Stimulated activated CD4-positive, alpha-beta T cell treated with anti-CD3 and anti-CD28 coated beads, Interleukin-4, amount 100 ng/mL, for 24 hours (primary cell): ENCODE data around the gene PYROXD2.
A peak's percentile ranks its signal among the peaks of the same experiment; 100 is the strongest.

ENCODE experiments used
- DNase-seq: peaks from one replicate; pipeline ENCODE4 v3.0.0-alpha.2; 2020

Gene PYROXD2

DNA sequence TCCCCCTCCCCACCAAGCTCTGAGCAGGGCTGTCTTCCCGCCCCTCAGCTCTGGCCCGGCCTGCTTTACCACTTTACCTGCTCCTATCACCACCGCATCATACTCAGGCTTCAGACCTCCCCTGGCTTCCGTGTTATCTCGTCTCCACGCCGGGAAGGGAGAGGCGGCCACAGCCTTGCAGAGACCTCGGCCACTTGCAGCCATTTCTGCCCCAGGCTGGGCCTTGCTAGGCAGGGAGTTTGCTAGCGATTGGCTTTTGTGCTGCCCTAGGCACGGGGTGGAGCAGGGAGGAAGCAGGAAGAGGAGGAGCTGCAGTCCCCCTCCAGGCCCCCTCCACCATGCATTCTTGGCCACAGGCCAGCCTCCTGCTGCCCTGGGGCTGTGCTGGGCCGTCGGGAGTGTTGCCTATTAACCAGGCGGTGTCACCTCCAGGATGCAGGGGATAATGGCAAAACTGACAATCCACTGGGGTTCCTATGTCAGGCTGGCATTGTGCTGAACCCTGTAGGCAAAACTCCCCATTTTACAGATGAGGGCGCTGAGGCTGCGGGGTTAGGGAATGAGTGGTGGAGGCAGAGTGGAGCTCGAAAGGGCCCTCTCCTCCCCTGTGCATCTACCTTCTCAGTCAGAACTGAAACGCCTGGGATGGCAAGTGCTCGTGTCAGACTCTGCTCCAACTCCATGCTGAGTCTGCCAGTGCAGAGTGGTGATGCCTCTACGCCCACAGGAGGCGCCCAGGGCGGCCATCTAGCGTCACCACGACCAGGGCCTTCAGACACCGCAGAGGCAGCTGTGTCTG lies at the start of gene PYROXD2:
Gene PYROXD2 (minus strand): TSS at position 251 of the 799 bp plus-strand sequence. CDS start 47 bp downstream, at position 204.
- DNase-seq: peak; percentile 37

DNA sequence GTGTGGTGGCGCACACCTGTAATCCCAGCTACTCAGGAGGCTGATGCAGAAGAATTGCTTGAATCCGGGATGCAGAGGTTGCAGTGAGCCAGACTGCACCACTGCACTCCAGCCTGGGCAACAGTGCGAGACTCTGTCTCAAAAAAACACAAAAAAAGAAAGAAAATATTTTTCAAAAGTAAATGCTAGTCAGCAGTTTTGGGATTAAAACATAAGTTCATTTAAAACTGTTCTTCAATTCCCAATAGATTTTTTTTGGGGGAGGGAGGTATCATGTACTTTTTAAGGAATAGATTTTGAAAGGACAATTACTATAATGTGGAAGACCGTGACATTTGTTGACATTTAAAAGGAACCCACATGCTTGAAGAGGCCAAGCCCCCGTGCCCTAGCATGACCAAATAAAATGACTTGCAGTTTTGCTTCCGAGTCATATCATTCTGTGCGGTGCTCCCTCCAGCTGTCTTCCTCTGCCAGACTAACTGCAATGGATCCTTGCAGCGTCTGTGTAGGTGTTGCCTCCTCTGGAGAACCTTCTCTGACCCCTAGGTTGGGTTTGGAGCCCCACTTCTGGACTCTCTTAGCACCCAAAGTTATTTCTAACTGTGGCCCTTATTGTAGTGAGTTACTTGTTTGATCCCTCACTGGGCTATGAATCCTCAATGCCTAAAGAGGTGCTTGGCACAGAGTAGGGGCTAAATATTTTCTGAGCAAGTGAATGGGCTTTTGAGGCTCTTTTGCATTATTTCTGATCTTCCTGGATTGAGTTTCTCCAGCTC lies 49.2 kb upstream of the PYROXD2 start:
- DNase-seq: no peak

DNA sequence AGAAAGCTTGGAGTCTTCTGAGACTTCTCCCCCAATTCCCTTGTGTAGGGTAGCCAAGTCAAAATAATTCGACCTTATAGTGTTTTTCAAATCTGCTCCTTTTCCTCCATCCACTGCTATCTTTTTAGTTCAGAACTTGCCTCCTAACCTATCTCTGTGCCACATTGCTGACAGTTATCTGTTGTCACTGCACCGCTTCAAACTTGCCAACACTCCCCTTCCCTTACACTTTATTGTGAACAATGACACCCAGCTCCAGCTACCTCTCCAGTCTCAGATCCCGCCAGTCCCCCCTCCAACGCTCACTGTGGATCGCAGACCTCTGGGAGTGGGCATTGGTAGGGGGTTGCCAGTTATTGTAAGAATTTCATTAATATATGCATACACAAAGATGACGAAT lies 48.0 kb upstream of the PYROXD2 start:
- DNase-seq: no peak

DNA sequence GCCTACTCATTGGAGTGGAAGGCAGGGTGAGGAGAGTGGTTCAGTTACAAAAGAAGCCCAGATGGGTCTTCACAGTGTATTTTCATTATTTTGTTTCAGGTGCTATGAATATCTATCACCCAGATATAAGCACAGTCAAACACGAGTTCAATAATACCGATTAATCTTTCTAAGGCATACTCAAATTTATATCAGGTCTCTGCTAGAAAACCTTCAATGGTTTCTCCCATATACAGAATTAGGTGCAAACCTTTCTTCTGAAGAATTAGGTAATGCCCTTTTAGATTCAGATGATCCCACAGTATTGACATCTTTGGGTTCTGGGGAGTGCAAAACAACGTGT lies 46.5 kb upstream of the PYROXD2 start:
- no peak for DNase-seq

DNA sequence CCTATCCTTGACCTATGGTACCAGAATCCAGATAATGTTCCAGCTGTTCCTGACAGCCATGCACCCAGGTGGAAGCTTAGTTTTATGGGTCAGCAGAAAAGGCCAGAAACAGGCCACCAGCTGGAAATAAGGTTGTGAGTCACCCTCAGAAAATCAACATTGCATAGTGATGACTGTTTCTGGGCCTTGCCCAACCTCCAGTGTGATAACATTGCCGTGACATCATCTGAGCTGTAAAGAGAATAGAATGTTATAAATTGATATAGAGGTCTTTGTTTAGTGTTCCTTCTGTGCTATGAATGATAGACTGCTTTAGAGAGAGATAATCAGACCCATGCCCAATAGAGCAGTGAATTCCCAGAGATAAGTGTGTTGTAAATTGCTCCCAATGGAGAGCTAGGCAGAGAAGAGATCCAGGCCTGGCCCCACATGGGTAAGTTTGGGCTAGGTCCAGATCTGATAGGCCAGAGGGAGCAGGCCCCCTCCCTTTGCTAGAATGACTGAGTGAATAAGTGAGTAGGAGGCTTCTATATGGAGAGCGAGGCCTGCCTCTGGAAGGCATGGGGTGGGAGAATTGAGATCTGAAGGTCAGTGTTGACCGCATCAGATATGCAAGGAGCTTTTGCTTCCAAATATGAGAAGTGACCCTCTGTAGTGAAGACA lies 46.0 kb upstream of the PYROXD2 start:
- DNase-seq: no peak

DNA sequence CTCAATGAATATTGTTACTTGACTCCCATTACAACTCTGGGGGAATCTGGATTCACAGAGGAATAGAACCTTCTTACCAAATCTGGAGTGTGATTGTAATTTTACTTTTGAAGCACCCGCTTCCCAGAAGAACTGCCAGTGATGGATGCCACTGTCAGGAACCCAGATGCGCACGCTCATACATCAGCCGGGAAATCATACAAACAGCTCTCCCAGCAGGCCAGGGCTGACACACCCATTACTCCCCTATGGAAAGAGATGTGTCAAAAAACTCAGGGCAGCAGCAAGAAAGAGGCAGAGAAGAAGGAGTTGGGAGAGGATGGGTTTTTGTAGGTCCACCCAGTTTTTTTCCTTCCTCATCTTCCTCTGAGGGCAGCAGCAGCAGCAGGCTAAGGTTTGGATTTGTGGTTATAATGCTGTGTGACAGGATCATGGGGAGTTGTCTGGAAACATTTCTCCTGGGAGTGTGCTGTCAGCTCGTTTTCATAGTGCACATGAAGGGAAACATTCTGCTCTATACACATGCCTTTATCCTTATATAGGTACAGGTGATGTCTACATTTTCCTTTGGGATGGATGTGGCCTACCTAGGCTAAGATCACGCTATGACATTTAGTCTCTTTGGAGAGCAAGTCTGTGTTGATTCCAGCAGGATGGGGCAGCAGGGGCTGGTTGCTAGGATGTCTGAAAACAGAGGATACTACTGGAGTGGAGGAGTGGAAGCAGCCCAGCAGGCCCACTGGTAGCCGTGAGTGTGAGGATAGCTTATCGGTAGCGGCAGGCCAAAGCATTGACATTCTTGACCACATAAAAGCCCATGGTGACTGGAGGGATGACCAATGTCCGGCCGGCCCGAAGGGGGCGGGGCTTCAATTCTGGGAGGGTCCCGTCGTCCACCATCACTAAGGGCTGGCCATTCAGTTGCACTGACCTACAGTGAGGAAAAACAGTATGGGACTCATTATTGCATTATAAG lies 44.1 kb upstream of the PYROXD2 start:
- no peak for DNase-seq

DNA sequence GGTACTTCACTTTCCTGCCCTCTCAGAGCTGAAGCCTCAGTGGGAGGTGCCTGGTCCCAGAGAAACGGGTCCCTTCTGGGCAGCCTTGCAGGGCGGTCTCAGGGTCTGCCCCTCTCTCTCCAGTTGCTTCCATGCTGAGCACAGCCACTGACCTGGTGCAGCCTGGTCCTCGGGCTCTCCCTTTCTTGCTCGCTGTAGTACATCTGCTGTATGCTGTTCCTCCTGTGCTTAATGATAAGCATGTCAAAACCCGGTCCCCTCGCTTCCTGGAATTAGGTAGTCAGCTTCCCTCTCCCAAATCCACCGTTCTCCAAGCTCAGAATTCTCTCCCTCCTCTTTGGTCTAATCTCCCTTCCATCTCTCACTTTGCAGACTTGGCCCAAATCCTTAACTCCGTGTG lies 42.7 kb upstream of the PYROXD2 start:
- no peak for DNase-seq

DNA sequence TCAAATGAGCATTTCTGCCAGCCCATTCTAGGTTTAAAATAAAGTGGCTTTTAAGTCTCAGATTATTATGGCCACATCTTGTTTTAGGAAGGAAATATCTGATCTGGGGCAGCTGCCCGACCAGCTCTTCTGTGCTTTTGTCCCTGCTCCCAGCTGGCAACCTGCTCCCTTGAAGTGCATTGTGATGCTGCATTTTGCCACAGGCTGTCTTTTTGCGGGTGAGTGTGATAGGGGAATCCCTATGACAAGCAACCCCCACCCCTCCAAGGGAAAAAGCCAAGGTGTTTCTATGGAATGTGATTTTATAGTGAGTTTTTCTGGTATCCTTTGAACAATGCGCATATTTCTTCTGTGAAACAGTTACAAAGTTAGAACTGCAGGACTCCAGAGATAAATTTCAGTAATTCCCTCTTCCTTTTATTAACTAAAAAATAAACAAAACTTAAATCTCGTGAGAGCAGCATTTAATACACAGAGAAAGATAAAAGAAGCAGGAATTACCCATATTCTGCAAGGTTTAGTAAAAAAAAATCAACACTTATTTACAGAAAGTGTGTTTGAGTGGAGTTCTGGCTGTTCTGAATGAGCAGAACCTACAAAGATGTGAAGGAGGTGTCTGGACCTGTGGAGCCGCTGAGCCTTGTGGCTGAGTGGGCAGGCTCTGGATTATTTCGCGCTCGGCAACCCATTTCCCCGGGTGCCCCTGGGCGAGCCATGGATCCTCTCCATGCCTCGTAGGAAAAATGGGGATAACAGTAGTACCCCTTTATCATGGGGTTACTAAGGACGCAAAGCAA lies 41.9 kb upstream of the PYROXD2 start:
- no peak for DNase-seq

DNA sequence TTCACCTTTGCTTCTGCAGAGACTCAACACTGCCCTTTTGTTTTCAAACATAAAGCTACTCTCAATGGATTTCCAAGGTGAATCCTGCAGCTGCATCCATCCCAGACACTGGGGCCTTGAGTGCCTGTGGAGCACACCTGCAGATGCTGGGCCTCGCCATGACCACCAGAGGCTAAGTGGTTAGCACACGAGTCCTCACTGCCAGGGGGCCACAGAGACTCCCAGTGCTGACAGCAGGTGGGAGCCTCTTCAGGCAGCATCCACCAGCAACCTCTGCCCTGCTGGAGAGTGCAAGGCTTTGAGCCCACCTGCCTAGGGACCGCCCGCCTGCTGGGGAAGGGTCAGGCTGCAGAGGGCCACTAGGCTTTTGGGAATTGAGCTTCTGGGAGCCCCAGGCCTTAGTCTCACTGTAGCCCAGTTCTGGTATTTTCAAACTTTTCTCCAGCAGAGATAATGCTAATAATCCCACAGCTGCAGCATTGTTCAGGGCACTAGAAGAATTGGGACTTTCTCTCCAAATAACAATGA lies 41.1 kb upstream of the PYROXD2 start:
- no peak for DNase-seq

DNA sequence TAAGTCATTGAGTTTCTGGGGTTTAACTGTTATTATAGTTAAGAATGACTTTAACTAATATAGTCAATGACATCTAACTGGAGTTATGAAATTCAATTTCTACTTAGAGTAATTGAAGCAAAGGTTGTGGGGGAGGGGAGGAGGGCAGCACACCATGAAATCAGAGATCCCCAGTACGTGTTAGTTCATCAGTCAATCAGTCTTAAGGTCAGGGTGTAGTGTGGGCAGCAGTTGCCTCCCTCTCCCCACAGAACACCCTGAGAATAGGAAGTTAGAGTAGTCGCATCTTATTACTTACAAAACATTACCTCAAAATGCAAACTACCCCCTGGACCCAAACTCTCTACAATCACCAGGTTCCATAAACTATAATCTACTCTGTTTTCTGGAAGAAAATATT lies 38.7 kb upstream of the PYROXD2 start:
- no peak for DNase-seq

DNA sequence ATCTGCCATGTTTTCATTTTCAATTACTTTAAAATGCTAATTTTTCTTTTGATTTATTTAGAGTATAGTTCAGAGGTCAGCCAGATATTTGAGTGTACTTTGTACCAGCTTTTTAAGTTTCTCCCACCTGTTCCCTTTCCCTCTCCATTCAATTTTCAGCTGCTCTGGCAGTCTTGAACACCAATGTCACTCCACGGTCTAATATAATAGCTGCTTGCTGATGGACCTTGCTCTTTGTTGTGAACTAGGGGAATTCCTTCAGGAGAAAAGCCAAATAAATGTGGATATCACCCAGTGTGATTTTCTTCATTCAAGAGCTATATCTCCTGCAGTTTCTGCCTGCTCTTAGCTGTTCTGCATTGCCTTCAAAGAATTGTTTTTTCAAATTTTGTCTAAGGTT lies 35.6 kb upstream of the PYROXD2 start:
- no peak for DNase-seq

DNA sequence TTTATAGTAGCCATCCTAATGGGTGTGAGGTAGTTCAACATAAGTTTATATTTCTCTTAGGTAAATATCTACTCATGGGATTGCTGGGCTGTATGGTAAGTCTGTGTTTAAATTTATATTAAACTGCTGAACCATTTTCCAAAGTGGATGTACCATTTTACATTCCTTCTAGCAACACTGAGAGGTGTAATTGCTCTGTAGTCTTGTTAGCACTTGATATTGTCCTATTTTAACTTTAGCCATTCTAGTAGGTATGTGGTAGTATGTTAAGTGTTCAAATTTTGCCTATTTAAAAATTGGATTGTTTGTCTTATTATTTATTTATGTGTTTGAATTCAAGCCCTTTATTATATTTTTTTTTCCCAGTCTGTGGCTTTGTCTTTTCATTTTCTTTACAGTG lies 34.3 kb upstream of the PYROXD2 start:
- no peak for DNase-seq

DNA sequence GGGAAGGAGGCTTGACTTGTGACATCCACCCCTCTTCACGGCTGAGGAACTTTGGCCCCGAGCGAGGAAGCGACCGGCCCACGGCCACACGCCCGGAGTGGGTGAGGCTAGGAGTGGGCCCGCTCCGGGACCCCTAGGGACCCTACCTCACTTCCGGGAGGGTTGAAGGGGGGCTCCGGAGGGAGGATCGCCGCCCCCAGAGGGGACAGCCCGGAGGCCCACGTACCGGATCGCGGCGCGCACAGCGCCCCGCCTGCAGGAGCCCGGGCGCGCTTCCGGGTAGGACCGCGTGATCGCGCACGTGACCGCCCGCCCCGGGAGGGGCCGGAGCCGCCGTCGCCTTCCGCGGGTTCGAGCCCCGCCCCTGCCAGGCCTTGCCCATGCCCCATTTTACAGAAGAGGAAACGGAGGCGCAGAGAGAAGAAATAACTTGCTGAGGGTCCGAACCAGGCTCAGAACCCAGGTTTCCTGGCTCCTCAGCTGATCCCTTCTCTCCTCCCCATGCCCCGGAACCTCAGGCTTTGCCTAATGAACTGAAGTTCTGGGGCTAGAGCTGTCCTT lies 31.8 kb upstream of the PYROXD2 start, which contains the start of gene HPS1:
Gene HPS1 (minus strand): TSS at position 275 of the 561 bp plus-strand sequence. CDS start 3,695 bp downstream, outside the sequence.
- DNase-seq: peak; percentile 84

DNA sequence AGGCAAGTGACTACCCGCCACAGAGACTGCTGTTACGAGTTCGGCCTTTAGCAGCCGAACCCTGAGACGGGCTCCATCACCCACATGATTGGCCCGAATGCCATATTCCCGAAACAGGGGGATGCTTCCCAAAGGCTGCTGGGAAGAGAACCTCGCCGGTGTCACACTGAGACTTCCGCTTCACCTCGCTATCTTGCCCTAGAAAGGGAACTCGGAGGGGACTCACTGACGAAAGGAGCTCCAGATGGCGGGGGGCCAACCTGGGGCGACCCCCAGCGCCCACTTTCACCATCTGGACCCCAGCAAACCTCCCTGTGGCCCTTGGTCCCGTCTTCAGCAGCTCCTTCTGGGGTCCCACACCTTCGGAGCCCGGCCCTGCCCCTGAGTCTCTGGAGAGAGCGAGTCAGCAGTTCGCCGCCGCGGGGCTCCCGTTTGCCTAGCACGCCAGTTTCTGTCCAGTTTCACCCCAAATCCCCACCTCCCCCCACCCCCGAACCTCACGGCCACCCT lies 31.2 kb upstream of the PYROXD2 start:
- peak; percentile 42 for DNase-seq

DNA sequence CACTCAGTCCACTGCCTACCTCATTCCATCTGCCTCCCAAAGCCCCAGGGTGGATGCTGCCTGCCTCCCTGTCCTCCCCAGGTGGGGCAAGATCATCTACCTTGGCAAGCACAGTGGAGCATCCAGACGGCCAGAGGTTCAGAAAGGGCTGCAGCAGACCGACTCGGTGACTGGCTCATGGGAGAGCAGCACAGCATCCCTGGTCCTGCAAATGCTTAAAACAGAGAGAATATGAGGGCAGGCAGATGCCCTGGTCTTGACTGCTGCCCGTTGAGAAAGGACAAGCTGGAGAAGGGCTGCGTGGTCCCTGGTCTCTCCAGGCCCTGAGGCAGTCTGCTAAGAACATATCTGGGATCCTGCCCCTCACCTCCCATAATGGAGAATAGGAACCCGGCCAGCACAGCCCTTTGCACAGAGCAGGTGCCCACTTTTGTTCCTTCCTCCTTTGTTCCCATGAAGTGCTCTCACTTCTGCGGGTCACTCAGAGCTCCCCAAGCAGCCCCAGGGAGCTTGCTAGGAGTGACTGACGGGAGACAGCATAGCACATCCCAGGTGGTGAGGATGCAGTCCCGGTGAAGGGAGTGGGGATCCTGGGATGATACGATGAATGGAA lies 30.3 kb upstream of the PYROXD2 start:
- DNase-seq: no peak

DNA sequence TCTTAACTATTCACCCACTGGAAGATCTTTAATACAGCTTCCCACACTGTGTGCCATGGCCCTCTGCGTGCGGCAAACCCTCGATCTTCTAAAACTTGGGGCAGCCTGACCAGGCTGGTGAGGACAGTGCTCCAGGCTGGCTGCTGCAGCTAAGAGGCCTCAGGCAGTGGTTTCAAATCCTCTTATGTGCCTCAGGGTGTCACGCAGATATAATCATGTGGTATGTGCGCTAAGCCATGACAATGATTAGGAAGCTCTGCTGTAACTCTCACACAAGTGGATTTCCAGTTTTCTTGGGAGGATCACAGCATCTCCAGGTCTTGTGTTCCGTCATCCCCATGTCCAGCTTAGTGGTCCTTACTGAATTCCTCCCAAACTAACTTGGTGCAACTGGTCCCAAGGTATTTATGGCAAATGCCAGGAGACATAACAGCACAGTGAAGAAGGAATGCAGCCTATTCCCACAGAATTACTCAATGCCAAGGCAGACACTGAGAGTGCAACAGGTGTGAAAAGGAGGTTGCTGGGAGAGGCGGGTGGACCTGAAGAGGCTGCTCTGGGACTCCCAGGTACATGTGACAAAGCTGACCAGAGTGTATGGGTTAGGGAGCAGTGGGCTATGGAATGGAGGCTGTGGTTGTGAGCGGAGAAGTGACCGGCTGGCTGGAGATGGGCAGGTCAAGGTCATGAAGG lies 29.5 kb upstream of the PYROXD2 start:
- no peak for DNase-seq

DNA sequence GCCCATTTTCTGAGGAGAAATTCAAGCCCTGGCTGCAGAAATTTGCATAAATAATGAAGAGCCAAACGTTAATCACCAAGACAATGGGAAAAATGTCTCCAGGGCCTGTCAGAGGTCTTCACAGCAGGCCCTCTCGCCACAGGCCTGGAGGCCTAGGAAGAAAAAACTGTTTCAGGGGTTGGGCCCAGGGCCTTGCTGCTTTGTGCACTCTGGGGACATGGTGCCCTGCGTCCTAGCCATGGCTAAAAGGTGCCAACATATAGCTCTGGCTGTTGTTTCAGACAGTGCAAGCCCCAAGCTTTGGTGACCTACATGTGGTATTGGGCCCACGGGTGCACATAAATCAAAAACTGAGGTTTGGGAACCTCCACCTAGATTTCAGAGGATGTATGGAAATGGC lies 23.7 kb upstream of the PYROXD2 start:
- no peak for DNase-seq

DNA sequence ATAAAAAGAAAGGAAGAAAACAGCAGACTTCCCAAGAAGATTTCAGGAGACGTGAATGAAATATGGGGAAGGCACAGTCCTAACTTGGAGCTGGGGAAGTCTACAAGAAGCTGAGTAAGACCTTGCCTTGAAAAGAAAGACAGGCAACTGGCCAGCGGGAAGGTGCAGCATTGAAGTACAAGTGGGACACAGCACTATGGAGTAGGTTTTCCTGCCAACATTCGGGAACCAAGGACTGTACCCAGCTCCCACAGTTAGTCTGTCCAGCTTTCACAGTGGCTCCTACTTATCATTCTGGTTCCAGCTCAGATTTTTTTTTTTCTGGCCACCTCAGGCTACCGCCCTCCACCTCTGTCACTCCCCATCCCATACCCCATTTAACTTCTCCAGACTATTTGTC lies 21.7 kb upstream of the PYROXD2 start:
- DNase-seq: no peak

DNA sequence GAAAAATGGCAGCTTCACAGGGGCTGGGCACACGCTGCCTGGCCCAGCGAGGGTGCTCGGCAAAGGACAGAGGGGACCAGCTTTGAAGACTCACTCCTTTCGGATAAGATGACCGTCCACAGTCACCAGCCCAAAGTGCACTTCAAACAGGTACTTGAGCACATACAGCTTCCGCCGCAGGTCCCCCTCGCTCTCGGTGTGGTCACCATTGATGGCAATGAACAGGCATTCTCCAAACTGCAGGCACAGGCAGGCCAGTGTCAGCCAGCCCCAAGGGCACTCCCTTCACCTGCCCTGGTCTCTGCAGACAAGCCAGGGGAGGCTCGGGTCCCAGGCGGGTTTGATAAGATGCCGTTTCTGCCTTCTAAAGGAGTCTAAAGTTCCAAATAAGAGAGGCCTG lies 20.2 kb upstream of the PYROXD2 start:
- no peak for DNase-seq
